Activated CD8-positive, alpha-beta memory T cell treated with anti-CD3 and anti-CD28 coated beads, Interleukin-2, amount 50 U/mL, for 24 hours (primary cell): Measurements from ENCODE around the gene WWC1.
"Not testable (repeated sequence)": the region's sequence is repeated elsewhere in the genome, so short reads cannot be mapped to it uniquely, and the experiment has no call there.

Experiments used
- DNase-seq: peaks from one replicate; pipeline ENCODE4 v3.0.0-alpha.2; 2020; ENCODE audit errors: extremely low read depth

WWC1 gene

GRCh38 chr5:168332042-168332441 lies 40.6 kb downstream of the WWC1 start:
- DNase-seq, result no peak

GRCh38 chr5:168334280-168334679 lies 42.8 kb downstream of the WWC1 start:
- DNase-seq, result no peak

GRCh38 chr5:168334695-168335094 lies 43.2 kb downstream of the WWC1 start:
- no peak for DNase-seq

- DNase-seq, result no peak
Observed at GRCh38 chr5:168337361-168337760, 45.9 kb downstream of the WWC1 start.

- no peak for DNase-seq
Observed at GRCh38 chr5:168339109-168339771, 47.8 kb downstream of the WWC1 start.

GRCh38 chr5:168339772-168340140 lies 48.3 kb downstream of the WWC1 start:
- not testable (repeated sequence) for DNase-seq

- DNase-seq, result no peak
Observed at GRCh38 chr5:168340487-168340886, 49.0 kb downstream of the WWC1 start.

- no peak for DNase-seq
Observed at GRCh38 chr5:168341178-168341577, 49.7 kb downstream of the WWC1 start.

GRCh38 chr5:168342151-168342825 lies 50.8 kb downstream of the WWC1 start:
- DNase-seq, result no peak

- no peak for DNase-seq
Observed at GRCh38 chr5:168342985-168343384, 51.5 kb downstream of the WWC1 start.

GRCh38 chr5:168346417-168346816 lies 55.0 kb downstream of the WWC1 start:
- DNase-seq, result no peak

- no peak for DNase-seq
Observed at GRCh38 chr5:168347368-168348083, 56.1 kb downstream of the WWC1 start.

- no peak for DNase-seq
Observed at GRCh38 chr5:168348084-168348414, 56.6 kb downstream of the WWC1 start.

GRCh38 chr5:168350315-168350714 lies 58.9 kb downstream of the WWC1 start:
- no peak for DNase-seq

- DNase-seq, result no peak
Observed at GRCh38 chr5:168353216-168353957, 61.9 kb downstream of the WWC1 start.

- DNase-seq, result no peak
Observed at GRCh38 chr5:168354397-168354796, 63.0 kb downstream of the WWC1 start.

- DNase-seq, result no peak
Observed at GRCh38 chr5:168356171-168356570, 64.7 kb downstream of the WWC1 start.

GRCh38 chr5:168356592-168356991 lies 65.1 kb downstream of the WWC1 start:
- DNase-seq, result no peak

- DNase-seq, result no peak
Observed at GRCh38 chr5:168357876-168358275, 66.4 kb downstream of the WWC1 start.

- DNase-seq, result no peak
Observed at GRCh38 chr5:168359820-168360460, 68.5 kb downstream of the WWC1 start.

GRCh38 chr5:168360521-168361285 lies 69.3 kb downstream of the WWC1 start:
- no peak for DNase-seq
